H9 (cell line): ENCODE measurements around the gene APCDD1L. TPM values are rescaled to one million over a fixed set of nuclear protein-coding genes. Genes with fewer than 3 reads are reported as not detected.

Experiments
- DNase-seq: peaks from one replicate; pipeline ENCODE4 v3.0.0-alpha.2; 2017
- H2AFZ ChIP-seq: one replicate; pipeline ENCODE4 v1.6.1; 2013; ENCODE audit warnings: mild to moderate bottlenecking, low read length, control low read depth, moderate library complexity
- H2AK5ac ChIP-seq: 2 replicates; pipeline ENCODE4 v1.6.1; 2013; ENCODE audit warnings: low read length, control low read depth, mixed read lengths; ENCODE audit not compliant: insufficient read length
- H2BK120ac ChIP-seq: one replicate; pipeline ENCODE4 v1.6.1; 2013; ENCODE audit warnings: low read depth, mild to moderate bottlenecking, low read length, control low read depth, inconsistent platforms; ENCODE audit not compliant: poor library complexity, severe bottlenecking
- H2BK12ac ChIP-seq: 2 replicates; pipeline ENCODE4 v1.6.1; 2013; ENCODE audit warnings: low read length, control low read depth, mixed read lengths, low read depth; ENCODE audit not compliant: insufficient read length
- H2BK15ac ChIP-seq: 2 replicates; pipeline ENCODE4 v1.6.1; 2013; ENCODE audit warnings: low read depth, low read length, control low read depth
- H2BK20ac ChIP-seq: one replicate; pipeline ENCODE4 v1.6.1; 2013; ENCODE audit warnings: low read depth, mild to moderate bottlenecking, low read length, control low read depth, inconsistent platforms; ENCODE audit not compliant: poor library complexity, severe bottlenecking
- H2BK5ac ChIP-seq: 2 replicates; pipeline ENCODE4 v1.6.1; 2013; ENCODE audit warnings: low read length, control low read depth, mixed read lengths; ENCODE audit not compliant: insufficient read length
- H3K14ac ChIP-seq: 2 replicates; pipeline ENCODE4 v1.6.1; 2013; ENCODE audit warnings: low read length, control low read depth; ENCODE audit not compliant: insufficient read depth
- H3K18ac ChIP-seq: 2 replicates; pipeline ENCODE4 v1.6.1; 2013; ENCODE audit warnings: low read depth, mild to moderate bottlenecking, mixed read lengths, low read length, control low read depth; ENCODE audit not compliant: insufficient read length
- H3K23ac ChIP-seq: 2 replicates; pipeline ENCODE4 v1.6.1; 2013; ENCODE audit warnings: low read length, control low read depth, mixed read lengths, low read depth; ENCODE audit not compliant: insufficient read length
- H3K23me2 ChIP-seq: 2 replicates; pipeline ENCODE4 v1.6.1; 2013; ENCODE audit warnings: low read depth, mild to moderate bottlenecking, mixed read lengths, low read length, control low read depth; ENCODE audit not compliant: insufficient read length, poor library complexity, severe bottlenecking
- H3K27ac ChIP-seq: 2 replicates; pipeline ENCODE4 v1.5.1; 2013; ENCODE audit warnings: low read length, control low read depth, mixed read lengths, low read depth; ENCODE audit not compliant: insufficient read length
- H3K27me3 ChIP-seq: 2 replicates; pipeline ENCODE4 v1.6.1; 2013; ENCODE audit warnings: low read length, control low read depth, inconsistent platforms; ENCODE audit not compliant: insufficient read depth
- H3K4ac ChIP-seq: 2 replicates; pipeline ENCODE4 v1.6.1; 2013; ENCODE audit warnings: low read depth, mild to moderate bottlenecking, control low read depth, inconsistent platforms, low read length, moderate library complexity
- H3K4me1 ChIP-seq: 2 replicates; pipeline ENCODE4 v1.6.1; 2013; ENCODE audit warnings: low read length, control low read depth, inconsistent platforms; ENCODE audit not compliant: insufficient read depth
- H3K4me2 ChIP-seq: 2 replicates; pipeline ENCODE4 v1.6.1; 2013; ENCODE audit warnings: low read length, control low read depth, mixed read lengths; ENCODE audit not compliant: insufficient read length, insufficient read depth
- H3K56ac ChIP-seq: 2 replicates; pipeline ENCODE4 v1.6.1; 2013; ENCODE audit warnings: low read depth, mild to moderate bottlenecking, mixed read lengths, low read length, control low read depth; ENCODE audit not compliant: insufficient read length
- H3K79me1 ChIP-seq: 2 replicates; pipeline ENCODE4 v1.6.1; 2013; ENCODE audit warnings: low read depth, mild to moderate bottlenecking, moderate library complexity, low read length, control low read depth, inconsistent platforms; ENCODE audit not compliant: insufficient read depth, poor library complexity, severe bottlenecking
- H3K79me2 ChIP-seq: 2 replicates; pipeline ENCODE4 v1.6.1; 2013; ENCODE audit warnings: low read length, control low read depth, inconsistent platforms; ENCODE audit not compliant: insufficient read depth
- H3K9ac ChIP-seq: 2 replicates; pipeline ENCODE4 v1.6.1; 2013; ENCODE audit warnings: low read length, control low read depth, mixed read lengths; ENCODE audit not compliant: insufficient read length; ENCODE audit errors: extremely low read depth
- H3K9me3 ChIP-seq: one replicate; pipeline ENCODE4 v1.6.1; 2013; ENCODE audit warnings: low read depth, low read length, inconsistent platforms; ENCODE audit not compliant: control insufficient read depth
- H3T11ph ChIP-seq: one replicate; pipeline ENCODE4 v1.6.1; 2013; ENCODE audit warnings: mild to moderate bottlenecking, low read length, control low read depth, inconsistent platforms
- H4K20me1 ChIP-seq: one replicate; pipeline ENCODE4 v1.6.1; 2013; ENCODE audit not compliant: control insufficient read depth, insufficient read length, insufficient read depth
- H4K5ac ChIP-seq: 2 replicates; pipeline ENCODE4 v1.6.1; 2013; ENCODE audit warnings: low read depth, mild to moderate bottlenecking, mixed read lengths, low read length, control low read depth; ENCODE audit not compliant: insufficient read length
- H4K8ac ChIP-seq: replicated peaks from 2 replicates; pipeline ENCODE4 v1.6.1; 2013; ENCODE audit warnings: low read length, control low read depth, mixed read lengths, low read depth; ENCODE audit not compliant: insufficient read length
- H4K91ac ChIP-seq: 2 replicates; pipeline ENCODE4 v1.6.1; 2013; ENCODE audit warnings: low read depth, mild to moderate bottlenecking, moderate library complexity, mixed read lengths, low read length, control low read depth; ENCODE audit not compliant: insufficient read length
- H3K27ac Mint-ChIP-seq, 3 experiments: 2 replicates in 2 of 3; 3 replicates in 1 of 3; pipeline ENCODE4 v1.8.0; 2020 to 2021; ENCODE audit warnings: mixed read lengths in 3 of 3, mild to moderate bottlenecking in 1 of 3, moderate library complexity in 1 of 3
- H3K27me3 Mint-ChIP-seq: 2 replicates; pipeline ENCODE4 v1.8.0; 2021; ENCODE audit warnings: low read depth, mild to moderate bottlenecking, moderate library complexity, mixed read lengths
- H3K36me3 Mint-ChIP-seq, 3 experiments: 2 replicates in 2 of 3; 3 replicates in 1 of 3; pipeline ENCODE4 v1.8.0; 2020 to 2021; ENCODE audit warnings: low read depth in 3 of 3, mixed read lengths in 3 of 3; ENCODE audit not compliant: insufficient read depth in 1 of 3
- H3K4me1 Mint-ChIP-seq, 2 experiments: 2 replicates each; pipeline ENCODE4 v1.8.0; 2020; ENCODE audit warnings: mixed read lengths in 2 of 2
- H3K4me3 Mint-ChIP-seq, 2 experiments: 2 replicates in 1 of 2; 3 replicates in 1 of 2; pipeline ENCODE4 v1.8.0; 2020 to 2021; ENCODE audit warnings: mild to moderate bottlenecking in 2 of 2, mixed read lengths in 2 of 2, moderate library complexity in 1 of 2
- H3K9me3 Mint-ChIP-seq, 2 experiments: 2 replicates in 1 of 2; 3 replicates in 1 of 2; pipeline ENCODE4 v1.8.0; 2020; ENCODE audit warnings: mild to moderate bottlenecking in 2 of 2, mixed read lengths in 2 of 2, moderate library complexity in 1 of 2
- WGBS: extraction: QIAGEN DNeasy Blood & Tissue Kit; methylation state at CpG from one replicate; pipeline ENCODE4 v1.1.7; 2013; ENCODE audit warnings: missing lambda C conversion rate, low lambda C conversion rate, mixed read lengths; ENCODE audit not compliant: insufficient read length; ENCODE audit errors: extremely low coverage; 5-methylcytosine and 5-hydroxymethylcytosine counted together
- total RNA-seq: library from RNA; stranded (reverse); gene quantifications from 2 replicates; pipeline ENCODE4 v1.2.1, GENCODE V29; 2021
- TF ChIP-seq, protein P1 (sequence below): fragments of 200-600 bp; sonication (generic); conservative IDR thresholded peaks from 3 replicates; pipeline ENCODE4 v1.8.0; 2021; ENCODE audit warnings: antibody characterized with exemption, mild to moderate bottlenecking

APCDD1L gene
- total RNA-seq, 1 experiment from 2014 or later: 0.68 TPM

DNA sequence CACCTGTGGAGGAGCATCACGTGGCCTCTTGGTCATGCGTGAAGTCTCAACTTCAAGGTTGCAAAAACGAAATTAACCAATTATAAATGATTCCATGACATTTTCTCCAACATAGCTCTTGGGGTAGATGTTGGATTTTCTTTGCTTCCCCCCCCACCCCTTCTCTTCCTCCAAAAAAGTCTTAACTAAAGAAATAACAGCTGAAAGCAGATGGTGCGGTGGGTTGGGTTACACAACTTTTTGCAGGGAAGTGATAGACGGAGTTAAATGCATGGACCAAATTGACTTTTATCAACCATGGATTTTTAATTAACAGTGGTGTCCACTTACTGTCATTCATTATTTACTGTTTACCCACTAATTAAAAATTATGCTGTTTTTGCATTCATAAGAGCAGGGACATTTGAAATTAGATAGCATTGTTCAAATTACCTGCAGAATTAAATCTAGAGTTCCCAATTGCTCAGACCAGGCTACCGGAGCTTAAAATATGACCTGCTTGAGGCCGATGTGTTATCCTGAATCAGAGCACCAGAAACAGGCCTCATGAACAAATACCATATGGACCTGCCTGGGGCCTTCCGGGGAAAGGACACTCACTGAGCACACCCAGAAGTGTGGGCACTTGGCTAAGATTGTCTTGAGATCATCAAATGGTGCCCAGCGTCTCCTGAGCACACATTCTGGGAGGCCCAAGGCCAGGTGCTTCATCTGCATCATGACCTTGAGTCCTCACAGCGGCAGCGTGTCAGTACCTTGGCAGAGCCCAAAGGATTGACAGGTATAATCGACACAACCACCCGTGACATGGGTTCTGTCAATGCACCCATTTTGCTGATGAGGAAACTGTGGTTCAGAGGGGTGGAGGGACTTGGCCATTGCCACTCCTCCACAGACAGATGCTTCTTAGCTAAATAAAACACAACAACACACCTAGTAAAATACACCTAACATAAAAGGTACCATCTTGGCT lies 41.5 kb downstream of the APCDD1L start:
- Histone ChIP-seq H3K14ac (no peak overlapping the region), H3K27ac (no peak overlapping the region), H2AFZ (no peak overlapping the region), H2AK5ac (no peak overlapping the region), H3K23ac (no peak overlapping the region), H3K9ac (no peak overlapping the region), H3K4ac (no peak overlapping the region), H2BK120ac (no peak overlapping the region), H4K8ac (no peak overlapping the region), H3K27me3 (no peaks in the 10 kb centered on the region), H3K23me2 (no peaks in the 10 kb centered on the region), H3K9me3 (peaks cover 5% of the 10 kb centered on the region), H3K18ac (no peak overlapping the region), H4K91ac (no peak overlapping the region), H4K5ac (no peak overlapping the region), H3K79me1 (no peaks in the 10 kb centered on the region), H3K56ac (no peak overlapping the region), H2BK12ac (no peak overlapping the region), H3T11ph (no peak overlapping the region), H3K4me1 (no peaks in the 10 kb centered on the region), H2BK20ac (no peak overlapping the region), H2BK15ac (no peak overlapping the region), H4K20me1 (no peaks in the 10 kb centered on the region), H2BK5ac (no peak overlapping the region), H3K4me2 (no peak overlapping the region), H3K79me2 (no peaks in the 10 kb centered on the region)
- TF ChIP-seq, protein P1, sequence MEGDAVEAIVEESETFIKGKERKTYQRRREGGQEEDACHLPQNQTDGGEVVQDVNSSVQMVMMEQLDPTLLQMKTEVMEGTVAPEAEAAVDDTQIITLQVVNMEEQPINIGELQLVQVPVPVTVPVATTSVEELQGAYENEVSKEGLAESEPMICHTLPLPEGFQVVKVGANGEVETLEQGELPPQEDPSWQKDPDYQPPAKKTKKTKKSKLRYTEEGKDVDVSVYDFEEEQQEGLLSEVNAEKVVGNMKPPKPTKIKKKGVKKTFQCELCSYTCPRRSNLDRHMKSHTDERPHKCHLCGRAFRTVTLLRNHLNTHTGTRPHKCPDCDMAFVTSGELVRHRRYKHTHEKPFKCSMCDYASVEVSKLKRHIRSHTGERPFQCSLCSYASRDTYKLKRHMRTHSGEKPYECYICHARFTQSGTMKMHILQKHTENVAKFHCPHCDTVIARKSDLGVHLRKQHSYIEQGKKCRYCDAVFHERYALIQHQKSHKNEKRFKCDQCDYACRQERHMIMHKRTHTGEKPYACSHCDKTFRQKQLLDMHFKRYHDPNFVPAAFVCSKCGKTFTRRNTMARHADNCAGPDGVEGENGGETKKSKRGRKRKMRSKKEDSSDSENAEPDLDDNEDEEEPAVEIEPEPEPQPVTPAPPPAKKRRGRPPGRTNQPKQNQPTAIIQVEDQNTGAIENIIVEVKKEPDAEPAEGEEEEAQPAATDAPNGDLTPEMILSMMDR: no peak
- H3K27ac Mint-ChIP-seq: no peak overlapping the region
- H3K27me3 Mint-ChIP-seq: peaks cover 2% of the 10 kb centered on the region; the same call in 1 of the 2 replicates
- no peak for DNase-seq
- WGBS: no CpG with 5 or more reads among the region's 13 CpGs
- no peak overlapping the region for H3K4me3 Mint-ChIP-seq
- peaks cover 7 to 19% (median 15%) of the 10 kb centered on the region in 3 experiments for H3K36me3 Mint-ChIP-seq
- H3K9me3 Mint-ChIP-seq: peaks cover 20 to 25% of the 10 kb centered on the region in 2 experiments
- peaks cover 3 to 6% of the 10 kb centered on the region in 2 experiments for H3K4me1 Mint-ChIP-seq
